8988T (cell line): ENCODE measurements around the gene EPB41L5.
"Not testable (repeated sequence)": the region's sequence is repeated elsewhere in the genome, so short reads cannot be mapped to it uniquely, and the experiment has no call there.

ENCODE experiments used
- DNase-seq: peaks from one replicate; pipeline ENCODE4 v3.0.0; 2011

Gene EPB41L5

GRCh38 chr2:120012771-120013596 lies at the start of gene EPB41L5:
TSS of gene EPB41L5 (plus strand) at chr2:120013077. CDS start at chr2:120019085, 6,008 bp downstream.
- peak; percentile 84 for DNase-seq

- DNase-seq: no peak
These were observed 31.0 kb upstream of the EPB41L5 start for GRCh38 chr2:119981896-119982295.

- no peak for DNase-seq
These were observed 30.4 kb upstream of the EPB41L5 start for GRCh38 chr2:119982506-119982905.

- DNase-seq: no peak
These were observed 29.8 kb upstream of the EPB41L5 start for GRCh38 chr2:119983108-119983507.

- no peak for DNase-seq
These were observed 16.7 kb upstream of the EPB41L5 start for GRCh38 chr2:119996148-119996547.

- DNase-seq: not testable (repeated sequence)
These were observed 15.7 kb upstream of the EPB41L5 start for GRCh38 chr2:119996896-119997891.

- no peak for DNase-seq
These were observed 11.4 kb upstream of the EPB41L5 start for GRCh38 chr2:120001471-120001870.

- no peak for DNase-seq
These were observed 8.6 kb upstream of the EPB41L5 start for GRCh38 chr2:120004254-120004653.

- no peak for DNase-seq
These were observed 6.9 kb upstream of the EPB41L5 start for GRCh38 chr2:120005834-120006521.

- DNase-seq: no peak
These were observed 5.0 kb upstream of the EPB41L5 start for GRCh38 chr2:120007851-120008250.

GRCh38 chr2:120012363-120012762 lies 514 bp upstream of the EPB41L5 start:
- DNase-seq: no peak

- no peak for DNase-seq
These were observed 833 bp downstream of the EPB41L5 start for GRCh38 chr2:120013597-120014223.

GRCh38 chr2:120014226-120014980 lies 1.5 kb downstream of the EPB41L5 start:
- DNase-seq: no peak

GRCh38 chr2:120016800-120017199 lies 3.9 kb downstream of the EPB41L5 start:
- DNase-seq: no peak

- DNase-seq: no peak
These were observed 4.3 kb downstream of the EPB41L5 start for GRCh38 chr2:120017201-120017600.

- DNase-seq: no peak
These were observed 5.7 kb downstream of the EPB41L5 start for GRCh38 chr2:120018549-120018948.

GRCh38 chr2:120020554-120020953 lies 7.7 kb downstream of the EPB41L5 start:
- no peak for DNase-seq

- not testable (repeated sequence) for DNase-seq
These were observed 9.6 kb downstream of the EPB41L5 start for GRCh38 chr2:120022505-120022904.

GRCh38 chr2:120026890-120027289 lies 14.0 kb downstream of the EPB41L5 start:
- no peak for DNase-seq

GRCh38 chr2:120028795-120029194 lies 15.9 kb downstream of the EPB41L5 start:
- no peak for DNase-seq
